Naive thymus-derived CD8-positive, alpha-beta T cell (primary cell): Measurements from ENCODE around the gene TRPC4AP. TPM values are rescaled to one million over a fixed set of nuclear protein-coding genes. Genes with fewer than 3 reads are reported as not detected.
A peak's percentile ranks its signal among the peaks of the same experiment; 100 is the strongest.

ENCODE experiments used
- ATAC-seq, 2 donors: fragments of 150-1000 bp; cut with Tn5 transposase in 1 of 2; sonication (Bioruptor Pico), chemical (Tn5 transposase) in 1 of 2; 1 replicate in 1 of 2; 2 replicates in 1 of 2; pipeline ENCODE4 v1.10.0; 2021; ENCODE audit warnings: mild to moderate bottlenecking in 2 of 2, moderate library complexity in 2 of 2
- POLR2A ChIA-PET: fragments of 350-600 bp; sonication (Branson Sonifier 250); formaldehyde crosslinking; loops from one replicate; lab custom pipeline; 2021; ENCODE audit warnings: antibody characterized with exemption; lab: Charles Lee
- DNase-seq, 10 donors: peaks; one replicate each; pipeline versions ENCODE4 v3.0.0 to v3.0.0-alpha.2; 2020 to 2022
- H3K27ac Mint-ChIP-seq, 10 donors: one replicate each; pipeline ENCODE4 v1.8.0; 2020 to 2022; ENCODE audit warnings: mild to moderate bottlenecking in 10 of 10, mixed read lengths in 10 of 10, moderate library complexity in 4 of 10, inconsistent platforms in 1 of 10
- H3K27me3 Mint-ChIP-seq, 5 donors: one replicate each; pipeline ENCODE4 v1.8.0; 2021 to 2022; ENCODE audit warnings: mixed read lengths in 5 of 5
- H3K36me3 Mint-ChIP-seq, 3 donors: one replicate each; pipeline ENCODE4 v1.8.0; 2020 to 2022; ENCODE audit warnings: mixed read lengths in 3 of 3, mild to moderate bottlenecking in 2 of 3, inconsistent platforms in 1 of 3
- H3K4me1 Mint-ChIP-seq, 4 donors: one replicate each; pipeline ENCODE4 v1.8.0; 2021 to 2022; ENCODE audit warnings: mixed read lengths in 4 of 4
- H3K4me3 Mint-ChIP-seq, 10 donors: one replicate each; pipeline ENCODE4 v1.8.0; 2020 to 2022; ENCODE audit warnings: mild to moderate bottlenecking in 10 of 10, mixed read lengths in 10 of 10, moderate library complexity in 6 of 10, inconsistent platforms in 1 of 10
- H3K9me3 Mint-ChIP-seq, 9 donors: one replicate each; pipeline ENCODE4 v1.8.0; 2020 to 2022; ENCODE audit warnings: mixed read lengths in 9 of 9, mild to moderate bottlenecking in 3 of 9, inconsistent platforms in 1 of 9, moderate library complexity in 1 of 9
- polyA plus RNA-seq, 3 donors: library from polyadenylated mRNA; unstranded; fragments of 300-500 nt; fragmentation: Illumina TruSeq; gene quantifications; one replicate each; pipeline ENCODE4 v1.2.3, GENCODE V29; 2021
- total RNA-seq, 8 experiments: library from RNA in 2 of 8; stranded (reverse) in 2 of 8; gene quantifications; one replicate each; pipeline ENCODE4 v1.2.3 and lab custom pipeline; 2021 to 2026

Gene TRPC4AP
- total and polyA plus RNA-seq, 5 experiments from 2014 or later, result 54.7 to 77.6 (median 57.8) TPM

DNA sequence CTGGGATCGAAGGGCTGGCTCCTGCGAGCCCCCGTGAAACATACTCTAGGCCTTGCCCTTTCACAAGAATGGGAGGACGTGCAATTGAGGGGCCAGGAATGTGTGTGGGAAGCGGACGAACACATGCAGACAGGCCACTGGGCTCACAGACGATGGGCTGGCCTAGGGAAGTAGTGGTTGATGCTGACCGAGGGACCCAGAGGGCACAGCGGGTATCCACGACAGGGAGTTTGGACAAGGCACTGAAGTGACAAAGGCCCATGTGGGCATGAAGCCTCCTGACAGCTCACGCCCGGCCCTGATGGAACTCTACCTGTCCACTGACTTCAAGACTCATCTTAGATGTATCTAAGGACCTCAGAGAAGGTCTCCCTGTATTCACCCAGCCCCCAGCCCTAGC lies 84.7 kb downstream of the TRPC4AP start:
- Mint-ChIP-seq H3K4me3 (no peak overlapping the region), H3K27ac (peak overlapping the region in 2 of 10 donors; percentile 35 to 53), H3K36me3 (peaks cover 0 to 83% (median 16%) of the 10 kb centered on the region in 3 donors), H3K4me1 (peaks cover 0 to 1% (median 0%) of the 10 kb centered on the region in 4 donors), H3K9me3 (no peaks in the 10 kb centered on the region), H3K27me3 (no peaks in the 10 kb centered on the region)
- DNase-seq (no peak), ATAC-seq (no peak)
- POLR2A ChIA-PET, result no interaction called here

DNA sequence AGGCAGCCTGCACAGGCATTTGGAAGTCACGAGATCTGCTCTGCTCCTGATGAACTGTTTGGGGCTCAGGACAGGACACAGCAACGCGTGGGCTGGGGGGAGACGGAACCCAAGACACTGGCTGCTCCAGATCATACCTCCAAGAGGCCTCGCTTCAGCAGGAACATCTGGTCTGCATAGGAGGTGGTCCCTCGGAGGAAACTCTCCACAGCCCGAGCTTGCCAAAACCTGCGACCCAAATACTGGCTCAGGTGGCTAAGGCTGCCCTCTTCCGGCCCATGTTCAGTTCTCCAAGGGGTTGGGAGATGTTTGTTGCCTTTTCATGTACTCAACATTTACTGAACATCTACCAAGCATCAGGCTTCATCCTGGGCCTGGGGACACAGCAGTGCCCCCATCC lies 85.2 kb downstream of the TRPC4AP start:
- Mint-ChIP-seq H3K27me3 (no peaks in the 10 kb centered on the region), H3K36me3 (peaks cover 0 to 80% (median 13%) of the 10 kb centered on the region in 3 donors), H3K4me3 (no peak overlapping the region), H3K4me1 (peaks cover 0 to 1% (median 0%) of the 10 kb centered on the region in 4 donors), H3K27ac (peak overlapping the region in 2 of 10 donors; percentile 35 to 53), H3K9me3 (no peaks in the 10 kb centered on the region)
- DNase-seq, result no peak
- no peak for ATAC-seq
- POLR2A ChIA-PET, result no interaction called here

DNA sequence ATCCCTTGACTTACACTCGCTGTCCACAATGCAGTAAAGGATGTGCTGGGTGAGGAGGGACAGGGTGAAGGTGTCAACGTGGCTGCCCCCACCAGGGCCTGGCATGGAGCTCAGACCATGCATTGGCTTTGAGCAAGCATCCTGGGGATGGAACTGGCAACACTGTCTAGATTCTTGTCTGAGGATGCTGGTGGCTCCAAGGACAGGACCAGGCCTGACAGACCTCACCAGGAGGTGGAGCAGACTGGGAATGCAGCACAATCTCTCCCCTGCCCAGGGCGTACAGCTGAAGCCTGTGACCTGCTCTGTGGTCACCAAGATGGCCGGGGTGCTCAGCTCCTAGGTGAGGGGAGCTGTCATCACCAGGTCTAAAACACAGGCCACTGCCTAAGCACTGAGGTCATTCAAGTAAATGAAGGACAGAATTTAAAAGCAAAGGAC lies 86.1 kb downstream of the TRPC4AP start:
- no peaks in the 10 kb centered on the region for H3K27me3 Mint-ChIP-seq
- H3K4me3 Mint-ChIP-seq, result no peak overlapping the region
- DNase-seq (no peak), ATAC-seq (no peak)
- POLR2A ChIA-PET, result no interaction called here
- peaks cover 0 to 76% (median 15%) of the 10 kb centered on the region in 3 donors for H3K36me3 Mint-ChIP-seq
- peaks cover 0 to 1% (median 0%) of the 10 kb centered on the region in 4 donors for H3K4me1 Mint-ChIP-seq
- no peaks in the 10 kb centered on the region for H3K9me3 Mint-ChIP-seq
- H3K27ac Mint-ChIP-seq, result peak overlapping the region in 1 of 10 donors; percentile 59

DNA sequence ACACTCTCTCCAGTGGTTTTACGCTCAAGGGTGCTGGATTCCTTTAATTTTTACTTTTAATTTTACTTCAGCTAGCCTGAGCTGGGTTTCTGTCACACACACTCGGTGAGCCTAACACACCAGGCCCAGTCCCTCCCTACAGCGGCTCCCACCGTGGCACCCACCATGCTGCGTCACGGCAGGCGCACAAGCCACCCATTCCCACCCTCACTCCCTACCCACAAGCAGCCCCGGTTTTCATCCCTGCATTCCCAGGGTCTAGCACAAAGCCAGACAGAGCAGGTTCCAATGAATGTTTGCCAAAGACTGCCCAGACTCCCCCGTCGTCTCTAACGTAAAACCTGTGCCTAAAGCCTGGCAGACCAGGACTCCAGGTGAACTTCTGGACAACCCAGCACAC lies 86.6 kb downstream of the TRPC4AP start:
- H3K27ac Mint-ChIP-seq, result peak overlapping the region in 2 of 10 donors; percentile 59 to 81
- H3K27me3 Mint-ChIP-seq, result no peaks in the 10 kb centered on the region
- peaks cover 0 to 75% (median 15%) of the 10 kb centered on the region in 3 donors for H3K36me3 Mint-ChIP-seq
- no peak overlapping the region for H3K4me3 Mint-ChIP-seq
- no peaks in the 10 kb centered on the region for H3K9me3 Mint-ChIP-seq
- no peak for DNase-seq
- POLR2A ChIA-PET, result interaction anchor here (0.6 kb wide), 1 partner anchor 18 kb away, joined by 4 read pairs; no protein-coding TSS in a partner anchor
- ATAC-seq, result no peak
- no peaks in the 10 kb centered on the region for H3K4me1 Mint-ChIP-seq

DNA sequence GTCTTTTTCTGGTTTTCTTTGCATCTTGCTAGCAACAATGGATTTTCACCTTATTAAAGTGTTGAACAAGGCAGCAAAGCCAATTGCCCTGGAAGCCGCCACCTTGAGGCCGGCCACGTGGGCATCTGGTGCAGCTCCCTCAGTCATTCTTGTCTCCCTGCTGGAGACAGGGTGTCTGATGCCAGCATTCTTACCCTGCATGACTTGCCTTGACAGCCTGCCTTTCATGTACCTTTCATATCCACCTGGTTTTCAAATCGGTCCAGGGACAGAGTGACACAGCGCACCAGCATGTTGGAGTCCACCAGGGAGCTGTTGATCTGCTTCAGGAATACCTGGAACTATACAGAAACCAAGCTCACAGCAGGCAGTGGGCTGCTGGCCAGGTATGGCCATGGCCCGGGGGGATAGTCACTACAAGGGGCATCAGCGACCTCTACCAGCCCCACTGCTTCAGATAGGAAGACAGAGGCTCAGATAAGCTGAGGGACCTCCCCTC lies 87.1 kb downstream of the TRPC4AP start:
- H3K9me3 Mint-ChIP-seq, result no peaks in the 10 kb centered on the region
- H3K36me3 Mint-ChIP-seq, result peaks cover 0 to 75% (median 13%) of the 10 kb centered on the region in 3 donors
- H3K4me1 Mint-ChIP-seq, result no peaks in the 10 kb centered on the region
- POLR2A ChIA-PET, result interaction anchor here (0.6 kb wide), 1 partner anchor 17 kb away, joined by 4 read pairs; no protein-coding TSS in a partner anchor
- H3K4me3 Mint-ChIP-seq, result no peak overlapping the region
- H3K27ac Mint-ChIP-seq, result peak overlapping the region in 1 of 10 donors; percentile 67
- no peaks in the 10 kb centered on the region for H3K27me3 Mint-ChIP-seq
- DNase-seq, result no peak
- no peak for ATAC-seq

DNA sequence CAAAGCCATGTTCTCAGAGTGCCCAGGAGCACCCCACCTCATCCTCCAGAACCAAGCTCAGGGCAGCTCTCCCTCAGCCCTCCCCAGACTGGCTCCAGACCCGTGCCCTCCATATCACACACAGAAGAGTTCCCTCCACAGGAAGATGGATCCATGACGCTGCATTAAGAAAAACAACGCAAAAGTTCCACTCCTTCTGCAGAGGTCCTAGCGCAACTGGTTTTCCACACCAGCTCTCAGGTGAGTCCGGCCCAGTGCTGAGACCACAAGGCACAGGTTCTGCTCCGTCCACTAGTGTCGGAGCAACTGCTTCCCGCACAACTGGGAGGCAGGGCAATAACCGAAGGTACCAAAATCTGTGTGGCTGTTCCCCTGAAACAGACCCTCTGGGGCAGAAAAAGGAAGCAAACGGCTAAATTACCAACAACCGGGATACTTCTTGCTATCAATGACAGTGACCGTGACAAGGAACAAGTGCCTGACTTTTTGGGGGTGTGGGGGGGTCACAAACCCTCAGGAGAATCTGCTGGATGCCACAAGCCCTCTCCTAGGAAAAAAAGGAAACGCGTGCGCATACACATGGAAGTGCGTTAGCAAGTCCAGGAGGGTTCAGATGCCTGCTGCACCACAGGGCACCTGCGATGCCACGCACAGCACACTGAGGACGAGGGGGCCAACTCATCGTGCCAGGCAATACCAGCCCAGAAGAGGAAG lies 87.7 kb downstream of the TRPC4AP start:
- Mint-ChIP-seq H3K27me3 (no peaks in the 10 kb centered on the region), H3K36me3 (peaks cover 0 to 75% (median 13%) of the 10 kb centered on the region in 3 donors), H3K4me3 (no peak overlapping the region), H3K9me3 (no peaks in the 10 kb centered on the region), H3K4me1 (no peaks in the 10 kb centered on the region), H3K27ac (no peak overlapping the region)
- POLR2A ChIA-PET, result interaction anchor here (0.5 kb wide), 1 partner anchor 82 kb away, joined by 4 read pairs; no protein-coding TSS in a partner anchor
- DNase-seq, result no peak
- no peak for ATAC-seq

DNA sequence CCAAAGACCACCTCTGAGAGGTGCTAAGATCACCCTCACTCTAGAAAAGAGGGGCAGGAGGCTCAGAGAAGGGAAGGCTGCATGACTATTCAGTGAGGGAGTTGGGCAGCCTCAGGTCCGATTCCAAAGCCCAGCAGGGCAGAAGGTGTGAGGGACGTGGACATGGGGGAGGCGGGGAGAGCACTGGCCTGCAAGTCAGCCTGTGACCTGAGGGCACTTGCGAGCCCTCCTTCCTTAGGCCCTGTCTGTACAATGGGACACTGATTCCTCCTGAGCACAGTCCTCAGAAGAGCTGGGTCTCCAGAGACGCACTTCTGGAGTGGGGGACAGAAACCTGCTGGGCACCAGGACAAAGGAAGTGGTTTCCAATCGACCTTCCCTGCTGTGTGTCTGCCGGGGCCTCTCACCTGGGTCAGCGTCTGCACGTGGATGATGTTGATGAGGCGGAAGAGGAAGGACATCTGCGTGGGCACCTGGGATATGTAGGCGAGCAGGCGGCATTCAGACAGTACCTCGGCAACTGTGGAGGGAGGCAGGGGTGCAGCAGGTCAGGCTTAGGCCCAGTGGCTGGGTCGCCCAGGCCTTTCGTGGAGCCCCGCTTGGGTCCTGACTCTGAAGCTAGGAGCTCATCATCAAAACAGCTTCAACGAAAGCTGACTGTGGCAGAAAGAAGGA lies 88.4 kb downstream of the TRPC4AP start:
- H3K4me1 Mint-ChIP-seq, result no peaks in the 10 kb centered on the region
- H3K27ac Mint-ChIP-seq, result peak overlapping the region in 1 of 10 donors; percentile 15
- no peak overlapping the region for H3K4me3 Mint-ChIP-seq
- H3K27me3 Mint-ChIP-seq, result no peaks in the 10 kb centered on the region
- no peaks in the 10 kb centered on the region for H3K9me3 Mint-ChIP-seq
- no peak for DNase-seq
- POLR2A ChIA-PET, result interaction anchor here (0.5 kb wide), 1 partner anchor 83 kb away, joined by 4 read pairs; no protein-coding TSS in a partner anchor
- ATAC-seq, result no peak
- H3K36me3 Mint-ChIP-seq, result peaks cover 0 to 74% (median 13%) of the 10 kb centered on the region in 3 donors

DNA sequence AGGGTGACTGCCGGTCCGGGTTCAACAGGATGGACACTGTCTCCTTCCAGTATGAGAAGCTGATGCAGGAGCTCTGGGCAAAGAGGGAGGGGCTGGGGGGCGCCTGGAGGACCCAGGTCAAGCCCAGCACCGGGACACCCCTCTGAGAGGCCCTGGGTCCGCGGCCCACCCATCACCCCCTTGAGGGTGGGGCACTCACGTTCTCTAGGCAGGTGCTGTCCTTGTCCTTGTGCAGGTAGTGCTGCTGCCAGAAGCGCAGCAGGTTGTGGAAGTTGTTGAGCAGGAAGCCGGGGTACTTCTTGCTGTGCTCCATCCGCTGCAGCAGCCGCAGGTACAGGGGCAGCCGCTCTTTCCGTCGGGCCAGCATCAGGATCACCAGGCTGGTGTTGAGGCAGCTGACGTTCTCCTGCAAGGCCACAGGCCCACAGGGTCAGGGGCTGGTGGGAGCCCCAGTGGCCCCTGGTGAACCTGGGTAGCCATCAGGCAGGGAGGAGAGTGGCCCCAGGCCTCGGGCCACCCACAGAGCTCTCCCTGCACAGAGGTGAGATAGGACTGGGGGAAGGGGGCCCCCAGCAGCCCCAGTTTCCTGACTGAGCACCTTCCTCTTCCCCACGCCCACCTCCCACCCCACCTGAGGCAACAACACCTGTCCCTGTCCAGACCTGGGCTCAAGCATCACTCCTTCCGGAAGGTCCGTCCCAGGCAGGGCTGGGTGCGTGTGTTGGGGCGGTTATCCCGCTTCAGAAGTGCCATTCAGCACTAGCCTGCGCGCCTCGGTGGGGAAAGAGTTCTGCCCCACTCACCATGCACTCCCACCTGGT lies 89.2 kb downstream of the TRPC4AP start:
- no peak overlapping the region for H3K27ac Mint-ChIP-seq
- POLR2A ChIA-PET, result no interaction called here
- DNase-seq, result no peak
- no peaks in the 10 kb centered on the region for H3K9me3 Mint-ChIP-seq
- no peak overlapping the region for H3K4me3 Mint-ChIP-seq
- no peak for ATAC-seq
- H3K4me1 Mint-ChIP-seq, result no peaks in the 10 kb centered on the region
- peaks cover 0 to 72% (median 16%) of the 10 kb centered on the region in 3 donors for H3K36me3 Mint-ChIP-seq
- H3K27me3 Mint-ChIP-seq, result no peaks in the 10 kb centered on the region

DNA sequence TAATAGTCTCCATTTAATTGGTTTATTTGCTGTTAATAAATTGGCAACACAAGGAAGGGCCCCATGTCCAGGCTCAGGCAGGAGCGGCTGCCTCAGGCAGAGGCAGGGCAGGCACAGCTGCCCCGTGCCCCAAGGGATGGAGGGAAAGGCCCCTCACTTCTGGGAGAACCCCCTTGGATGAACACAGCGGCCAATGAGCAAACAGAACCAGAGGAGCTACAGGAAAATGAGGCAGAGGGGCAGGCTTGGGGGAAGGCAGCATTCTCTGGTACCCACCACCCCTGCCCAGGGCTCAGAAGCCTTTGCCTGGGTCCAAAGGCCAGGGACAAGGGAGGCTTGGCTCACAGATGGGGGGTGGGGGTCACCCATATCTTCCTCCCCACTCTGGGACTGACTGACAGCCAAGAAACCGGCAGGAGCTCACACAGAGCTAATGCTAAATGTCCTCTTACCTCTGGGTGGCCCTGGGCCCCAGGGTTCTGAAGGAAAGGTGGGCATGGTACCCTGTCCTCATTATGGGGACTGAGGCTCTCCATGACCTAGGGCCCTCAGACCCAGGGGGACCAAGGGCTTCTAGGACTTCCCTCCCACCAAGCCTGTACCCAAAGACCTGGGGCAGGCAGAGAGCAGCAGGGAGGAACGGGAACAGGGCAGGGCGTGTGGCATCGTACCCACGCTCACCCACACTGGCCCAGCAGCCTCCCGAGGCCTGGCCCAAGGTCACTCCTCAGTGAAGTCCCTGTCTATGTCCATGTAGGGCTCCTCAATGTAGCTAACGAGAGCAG lies 90.0 kb downstream of the TRPC4AP start:
- no peak overlapping the region for H3K4me3 Mint-ChIP-seq
- no peaks in the 10 kb centered on the region for H3K27me3 Mint-ChIP-seq
- peaks cover 0 to 72% (median 18%) of the 10 kb centered on the region in 3 donors for H3K36me3 Mint-ChIP-seq
- H3K9me3 Mint-ChIP-seq, result no peaks in the 10 kb centered on the region
- ATAC-seq, result no peak
- H3K4me1 Mint-ChIP-seq, result peaks cover 0 to 4% (median 2%) of the 10 kb centered on the region in 4 donors
- no peak for DNase-seq
- POLR2A ChIA-PET, result no interaction called here
- peak overlapping the region in 3 of 10 donors; percentile 22 to 51 (median 29) for H3K27ac Mint-ChIP-seq

DNA sequence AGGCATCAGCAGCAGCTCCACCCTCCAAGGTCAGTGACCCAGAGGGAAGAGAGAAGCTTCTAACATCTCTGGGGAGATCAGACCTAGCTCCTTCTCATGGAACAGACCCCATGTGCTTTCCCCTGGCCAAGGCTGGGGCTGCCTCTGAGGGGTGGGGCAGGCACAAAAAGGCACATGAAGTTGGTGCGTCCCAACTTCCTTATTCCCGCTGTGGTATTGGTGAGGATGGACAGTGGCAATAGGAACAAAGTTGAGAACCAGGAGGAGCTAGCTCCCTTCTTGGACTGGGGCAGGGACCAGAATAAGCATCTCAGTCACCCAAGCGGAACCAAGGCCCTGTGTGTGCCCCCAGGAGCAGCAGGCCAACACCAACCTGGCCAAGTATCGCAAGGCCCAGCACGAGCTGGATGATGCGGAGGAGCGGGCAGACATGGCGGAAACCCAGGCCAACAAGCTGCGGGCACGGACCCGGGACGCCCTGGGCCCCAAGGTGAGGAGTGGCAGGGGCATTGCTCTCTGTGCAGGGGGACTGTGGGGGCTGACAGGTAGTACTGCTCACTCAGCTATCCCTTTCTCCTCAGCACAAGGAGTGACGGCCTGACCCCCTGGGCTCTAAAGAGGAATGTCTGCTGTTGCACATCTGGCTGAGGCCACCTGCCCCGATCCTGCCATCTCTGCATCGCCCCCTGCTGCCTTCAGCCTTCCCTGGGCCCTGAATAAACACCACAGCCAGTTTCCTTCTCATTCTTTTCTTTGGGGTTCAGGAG lies 90.8 kb downstream of the TRPC4AP start:
- Mint-ChIP-seq H3K4me1 (peaks cover 0 to 6% (median 5%) of the 10 kb centered on the region in 4 donors), H3K36me3 (peaks cover 0 to 67% (median 20%) of the 10 kb centered on the region in 3 donors), H3K4me3 (no peak overlapping the region), H3K27me3 (no peaks in the 10 kb centered on the region), H3K9me3 (no peaks in the 10 kb centered on the region), H3K27ac (peak overlapping the region in 2 of 10 donors; percentile 7 to 51)
- DNase-seq, result no peak
- POLR2A ChIA-PET, result interaction anchor here (1.1 kb wide), 1 partner anchor 14 kb away, joined by 3 read pairs; no protein-coding TSS in a partner anchor
- no peak for ATAC-seq
